ENCODE measurements around the gene VWA7.

The VWA7 gene

DNA sequence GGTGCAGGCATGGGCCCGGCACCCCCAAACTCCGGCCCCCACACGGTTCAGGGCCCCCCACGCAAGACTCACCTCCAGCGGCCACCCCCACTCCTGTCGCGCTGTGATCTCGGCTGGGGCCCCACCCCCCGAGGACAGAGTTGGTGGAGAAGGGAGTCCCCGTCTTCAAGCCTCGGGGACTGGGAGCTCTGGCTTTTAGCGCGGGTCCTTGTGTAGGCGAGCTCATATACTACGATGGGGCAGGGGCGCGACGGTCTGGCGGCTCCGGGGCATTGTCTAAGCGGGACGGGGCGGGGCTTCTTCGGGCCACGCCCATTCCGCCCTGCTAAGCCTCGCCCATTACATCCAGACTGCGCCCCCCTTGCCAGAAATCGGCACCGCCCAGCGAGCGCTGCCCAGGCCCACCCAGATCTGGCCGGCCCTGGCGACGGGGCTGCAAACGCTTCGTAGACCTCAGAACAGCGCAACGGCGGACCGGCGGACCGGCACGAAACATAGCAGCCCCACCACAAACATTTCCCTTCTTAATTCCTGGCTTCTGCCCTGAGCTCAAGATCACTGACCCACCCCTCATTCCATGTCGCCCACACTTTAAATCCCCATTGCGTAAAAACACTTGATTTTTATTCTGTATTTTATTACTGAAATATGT, 47.0 kb downstream of the VWA7 start:
- no peaks in the 10 kb centered on the region for H3K27me3 ChIP-seq (ENCODE audit: insufficient read depth, low read length)
- H3K4me3 ChIP-seq (ENCODE audit: low read length) = peak overlapping the region; percentile 82
- H3K4me1 ChIP-seq (ENCODE audit: insufficient read depth, low read length) = peaks cover 9% of the 10 kb centered on the region
- H3K27ac ChIP-seq (ENCODE audit: low read length) = peak overlapping the region; percentile 75
- H3K9ac ChIP-seq (ENCODE audit: low read depth, low read length) = peak overlapping the region; percentile 93; the same call in 1 of the 2 replicates
- no peaks in the 10 kb centered on the region for H3K9me3 ChIP-seq (ENCODE audit: insufficient read depth, low read depth, low read length)
- peaks cover 65% of the 10 kb centered on the region for H3K36me3 ChIP-seq (ENCODE audit: insufficient read depth, low read depth, low read length)

DNA sequence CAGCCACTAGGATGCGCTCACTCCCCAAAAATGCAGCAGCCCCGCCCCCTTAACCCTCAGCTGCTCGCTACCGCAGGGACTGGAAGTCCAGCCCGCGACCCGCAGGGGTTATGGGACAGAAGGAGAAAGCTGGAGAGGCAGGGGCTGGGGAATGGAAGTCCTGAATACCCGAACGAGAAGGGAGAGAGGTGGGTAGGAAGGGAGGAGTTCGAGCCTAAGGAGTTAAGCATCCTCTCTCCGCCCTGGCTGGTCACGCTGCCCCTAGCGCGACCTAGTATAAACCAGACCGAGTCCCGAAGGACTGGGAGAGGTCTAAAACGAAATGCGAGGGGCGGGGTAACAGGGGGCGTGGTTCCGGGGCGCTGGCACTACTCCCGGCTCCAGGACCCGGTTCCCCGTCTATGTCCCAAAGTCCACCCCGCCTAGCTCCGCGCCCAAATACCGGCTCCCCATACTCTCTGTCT, 47.6 kb downstream of the VWA7 start:
- H3K4me3 ChIP-seq (ENCODE audit: low read length) = peak overlapping the region; percentile 82
- H3K27ac ChIP-seq (ENCODE audit: low read length) = peak overlapping the region; percentile 75
- peak overlapping the region; percentile 93; the same call in 1 of the 2 replicates for H3K9ac ChIP-seq (ENCODE audit: low read depth, low read length)
- no peaks in the 10 kb centered on the region for H3K9me3 ChIP-seq (ENCODE audit: insufficient read depth, low read depth, low read length)
- no peaks in the 10 kb centered on the region for H3K27me3 ChIP-seq (ENCODE audit: insufficient read depth, low read length)
- peaks cover 9% of the 10 kb centered on the region for H3K4me1 ChIP-seq (ENCODE audit: insufficient read depth, low read length)
- peaks cover 65% of the 10 kb centered on the region for H3K36me3 ChIP-seq (ENCODE audit: insufficient read depth, low read depth, low read length)

- no peaks in the 10 kb centered on the region for H3K27me3 ChIP-seq (ENCODE audit: insufficient read depth, low read length)
- H3K9ac ChIP-seq (ENCODE audit: low read depth, low read length) = peak within 1 kb of the TSS; percentile 93
- peaks cover 3% of the 10 kb centered on the region; the same call in 1 of the 2 replicates for H3K4me1 ChIP-seq (ENCODE audit: insufficient read depth, low read length)
- peak within 1 kb of the TSS; percentile 75 for H3K27ac ChIP-seq (ENCODE audit: low read length)
- H3K9me3 ChIP-seq (ENCODE audit: insufficient read depth, low read depth, low read length) = no peaks in the 10 kb centered on the region
- peak within 1 kb of the TSS; percentile 82 for H3K4me3 ChIP-seq (ENCODE audit: low read length)
- peaks cover 61% of the 10 kb centered on the region for H3K36me3 ChIP-seq (ENCODE audit: insufficient read depth, low read depth, low read length)
These were observed 48.2 kb downstream of the VWA7 start, which contains the start of gene DDAH2 for GRCh38 chr6:31728767-31729514. TSS of gene DDAH2 (minus strand) at chr6:31729299. CDS start at chr6:31729161, 138 bp downstream.

DNA sequence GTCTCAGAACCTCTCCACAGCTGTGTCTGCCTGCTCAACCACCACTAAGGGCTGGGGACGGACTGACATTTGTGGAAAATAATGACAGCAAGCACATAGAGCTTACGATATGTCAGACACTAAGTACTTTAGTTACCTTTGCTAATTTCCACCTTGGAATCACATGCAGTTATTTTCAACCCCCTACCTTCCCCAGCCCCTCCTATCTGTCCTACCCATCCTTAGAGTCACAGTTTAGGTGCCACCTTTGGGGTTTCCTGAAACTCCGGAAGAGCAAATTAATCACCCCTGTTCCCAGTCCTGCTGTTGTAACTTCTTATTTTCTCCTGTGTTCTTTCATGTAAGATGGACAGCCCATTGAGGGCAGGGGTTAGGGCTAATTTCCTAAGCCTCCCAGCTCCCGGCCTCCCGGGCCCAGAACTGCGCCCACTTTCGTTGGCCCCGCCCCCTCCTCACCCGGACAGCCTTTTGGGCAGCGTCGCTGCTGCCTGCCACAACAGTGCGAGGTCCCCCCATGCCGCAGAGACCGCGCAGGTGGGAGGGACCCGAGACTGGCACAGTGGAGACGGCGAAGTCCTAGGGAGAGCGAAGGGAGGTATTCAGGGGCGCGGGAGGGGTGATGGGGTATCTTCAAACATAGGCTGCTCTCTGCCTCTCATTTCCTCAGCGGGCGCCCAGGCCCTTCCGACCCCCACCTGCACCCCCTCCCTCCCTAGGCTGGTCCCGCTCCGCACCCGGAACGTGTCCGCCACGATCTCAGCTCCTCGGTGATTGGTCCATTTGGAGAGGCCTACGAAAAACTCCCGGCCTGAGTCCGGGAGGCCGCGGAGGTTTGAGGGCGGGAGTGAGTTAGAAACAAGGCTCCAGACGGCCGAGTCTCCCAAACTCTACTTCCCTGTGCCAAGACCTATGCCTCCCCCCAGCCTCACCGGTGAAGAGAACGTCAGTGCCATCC, 49.1 kb downstream of the VWA7 start:
- H3K4me3 ChIP-seq (ENCODE audit: low read length) = peak overlapping the region; percentile 82; the same call in 1 of the 2 replicates

DNA sequence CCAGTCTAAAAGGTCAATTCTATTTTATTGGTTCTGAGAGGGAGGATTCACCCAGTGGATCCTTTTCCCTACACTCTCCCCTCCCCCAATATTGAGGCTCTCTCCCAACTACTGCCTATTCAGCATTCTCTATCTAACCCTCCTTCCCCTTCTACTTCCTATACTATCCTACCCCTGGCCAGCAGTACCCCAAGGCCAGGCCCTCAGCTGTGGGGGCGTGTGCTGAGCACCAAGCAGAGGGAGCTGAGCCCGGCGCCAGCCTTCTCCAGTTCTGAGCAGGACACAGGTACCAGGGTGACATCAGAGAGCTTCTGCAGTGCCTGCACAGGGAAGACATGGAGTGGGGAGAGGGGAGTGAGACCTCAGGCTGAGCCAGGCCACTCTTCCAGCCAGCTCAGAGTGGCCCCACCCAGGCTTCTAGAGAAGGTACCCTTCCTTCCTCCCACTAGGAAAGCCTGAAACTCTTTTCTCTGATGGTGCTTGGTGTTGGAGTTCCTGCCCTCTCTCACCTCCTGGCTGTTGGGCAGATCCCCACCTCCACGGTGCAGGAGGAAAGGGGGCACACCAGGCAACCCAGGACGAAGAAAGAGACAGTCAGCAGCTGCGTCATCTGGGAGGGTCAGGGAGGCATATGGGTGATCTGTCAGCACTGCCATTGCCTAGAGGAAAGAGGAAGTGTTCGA, 50.0 kb downstream of the VWA7 start:
- Histone ChIP-seq H3K4me1 (ENCODE audit: insufficient read depth, low read length) (peaks cover 3% of the 10 kb centered on the region; the same call in 1 of the 2 replicates), H3K9me3 (ENCODE audit: insufficient read depth, low read depth, low read length) (no peaks in the 10 kb centered on the region), H3K36me3 (ENCODE audit: insufficient read depth, low read depth, low read length) (peaks cover 43% of the 10 kb centered on the region), H3K27ac (ENCODE audit: low read length) (no peak overlapping the region), H3K27me3 (ENCODE audit: insufficient read depth, low read length) (no peaks in the 10 kb centered on the region), H3K4me3 (ENCODE audit: low read length) (no peak overlapping the region), H3K9ac (ENCODE audit: low read depth, low read length) (no peak overlapping the region)

More for the DNA sequence above, 49.1 kb downstream of the VWA7 start:
- peaks cover 3% of the 10 kb centered on the region; the same call in 1 of the 2 replicates for H3K4me1 ChIP-seq (ENCODE audit: insufficient read depth, low read length)
- peaks cover 52% of the 10 kb centered on the region for H3K36me3 ChIP-seq (ENCODE audit: insufficient read depth, low read depth, low read length)
- no peak overlapping the region for H3K27ac ChIP-seq (ENCODE audit: low read length)
- H3K27me3 ChIP-seq (ENCODE audit: insufficient read depth, low read length) = no peaks in the 10 kb centered on the region
- no peaks in the 10 kb centered on the region for H3K9me3 ChIP-seq (ENCODE audit: insufficient read depth, low read depth, low read length)
- no peak overlapping the region for H3K9ac ChIP-seq (ENCODE audit: low read depth, low read length)

DNA sequence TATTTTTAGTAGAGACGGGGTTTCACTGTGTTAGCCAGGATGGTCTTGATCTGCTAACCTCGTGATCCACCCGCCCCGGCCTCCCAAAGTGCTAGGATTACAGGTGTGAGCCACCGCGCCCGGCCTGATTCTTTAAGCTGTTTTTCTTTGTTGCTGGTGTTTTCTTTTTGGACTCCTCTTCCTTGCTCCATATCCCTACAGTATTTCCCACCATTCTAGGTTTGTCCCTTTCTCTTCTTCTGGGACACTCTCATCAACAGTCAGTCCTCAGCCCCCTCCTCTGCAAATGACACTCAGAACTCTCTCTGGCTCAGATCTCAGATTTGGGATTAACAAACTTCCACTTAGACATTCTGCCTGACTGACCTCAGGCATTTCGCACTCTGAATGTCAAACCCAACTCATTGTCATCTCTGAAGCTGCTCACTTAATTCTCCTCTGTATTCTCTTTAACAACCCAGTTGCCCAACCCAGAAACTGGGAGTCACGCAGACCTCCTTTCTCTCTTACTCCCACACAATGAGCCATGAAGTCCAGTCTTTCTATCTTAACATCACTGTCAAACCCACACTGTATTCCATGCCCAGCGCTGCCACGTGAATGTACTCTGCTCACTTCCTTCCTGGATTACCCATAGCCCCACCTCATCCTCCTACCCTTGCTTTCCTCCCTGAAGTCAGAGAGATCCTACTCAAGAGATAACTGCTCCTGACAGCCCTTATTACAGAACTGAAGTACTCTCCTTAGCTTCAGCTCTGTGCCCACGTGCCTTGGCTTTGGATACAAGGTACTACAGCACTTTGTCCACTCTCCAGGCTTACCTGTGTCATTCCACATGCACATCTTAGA, 51.4 kb downstream of the VWA7 start:
- Histone ChIP-seq H3K4me3 (ENCODE audit: low read length) (no peak overlapping the region), H3K9ac (ENCODE audit: low read depth, low read length) (no peak overlapping the region), H3K27ac (ENCODE audit: low read length) (no peak overlapping the region), H3K36me3 (ENCODE audit: insufficient read depth, low read depth, low read length) (peaks cover 29% of the 10 kb centered on the region), H3K27me3 (ENCODE audit: insufficient read depth, low read length) (no peaks in the 10 kb centered on the region), H3K4me1 (ENCODE audit: insufficient read depth, low read length) (peaks cover 3% of the 10 kb centered on the region; the same call in 1 of the 2 replicates), H3K9me3 (ENCODE audit: insufficient read depth, low read depth, low read length) (no peaks in the 10 kb centered on the region)

GRCh38 chr6:31723980-31724691, 53.0 kb downstream of the VWA7 start:
- Histone ChIP-seq H3K27ac (ENCODE audit: low read length) (no peak overlapping the region), H3K36me3 (ENCODE audit: insufficient read depth, low read depth, low read length) (peaks cover 25% of the 10 kb centered on the region), H3K27me3 (ENCODE audit: insufficient read depth, low read length) (no peaks in the 10 kb centered on the region), H3K9me3 (ENCODE audit: insufficient read depth, low read depth, low read length) (no peaks in the 10 kb centered on the region), H3K4me3 (ENCODE audit: low read length) (no peak overlapping the region), H3K4me1 (ENCODE audit: insufficient read depth, low read length) (peaks cover 3% of the 10 kb centered on the region; the same call in 1 of the 2 replicates), H3K9ac (ENCODE audit: low read depth, low read length) (no peak overlapping the region)

DNA sequence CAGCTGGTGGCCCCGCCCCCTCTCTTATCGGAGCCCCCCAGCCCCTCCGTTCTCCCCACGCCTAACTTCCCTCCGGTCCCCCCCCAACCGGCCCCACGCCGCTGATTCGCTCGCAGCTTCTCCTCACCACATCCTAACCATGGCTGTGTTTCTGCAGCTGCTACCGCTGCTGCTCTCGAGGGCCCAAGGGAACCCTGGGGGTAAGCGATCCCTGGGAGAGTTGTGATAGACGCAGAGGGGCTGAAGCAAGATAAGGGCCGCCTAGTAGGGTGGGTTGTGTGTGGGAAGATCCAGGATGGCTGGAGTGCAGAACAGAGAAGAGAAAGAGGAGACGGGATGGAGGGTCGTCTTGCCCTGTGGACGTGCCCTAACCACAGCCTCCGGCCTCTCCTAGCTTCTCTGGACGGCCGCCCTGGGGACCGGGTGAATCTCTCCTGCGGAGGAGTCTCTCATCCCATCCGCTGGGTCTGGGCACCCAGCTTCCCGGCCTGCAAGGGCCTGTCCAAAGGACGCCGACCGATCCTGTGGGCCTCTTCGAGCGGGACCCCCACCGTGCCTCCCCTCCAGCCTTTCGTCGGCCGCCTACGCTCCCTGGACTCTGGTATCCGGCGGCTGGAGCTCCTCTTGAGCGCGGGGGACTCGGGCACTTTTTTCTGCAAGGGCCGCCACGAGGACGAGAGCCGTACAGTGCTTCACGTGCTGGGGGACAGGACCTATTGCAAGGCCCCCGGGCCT, 53.7 kb downstream of the VWA7 start, which contains the start of gene MPIG6B:
Gene MPIG6B (plus strand): TSS at position 129 of the 735 bp plus-strand sequence. CDS start 11 bp downstream, at position 140.
- no peak within 1 kb of the TSS for H3K9ac ChIP-seq (ENCODE audit: low read depth, low read length)
- peaks cover 25% of the 10 kb centered on the region for H3K36me3 ChIP-seq (ENCODE audit: insufficient read depth, low read depth, low read length)
- 0 out of 2 replicates have a peak, but pooled peaks cover 3% of the 10 kb centered on the region for H3K4me1 ChIP-seq (ENCODE audit: insufficient read depth, low read length)
- H3K27me3 ChIP-seq (ENCODE audit: insufficient read depth, low read length) = no peaks in the 10 kb centered on the region
- H3K27ac ChIP-seq (ENCODE audit: low read length) = no peak within 1 kb of the TSS
- no peak within 1 kb of the TSS for H3K4me3 ChIP-seq (ENCODE audit: low read length)
- no peaks in the 10 kb centered on the region for H3K9me3 ChIP-seq (ENCODE audit: insufficient read depth, low read depth, low read length)

GRCh38 chr6:31722173-31722572, 55.0 kb downstream of the VWA7 start:
- Histone ChIP-seq H3K27ac (ENCODE audit: low read length) (no peak overlapping the region), H3K9ac (ENCODE audit: low read depth, low read length) (no peak overlapping the region), H3K4me1 (ENCODE audit: insufficient read depth, low read length) (peaks cover 10% of the 10 kb centered on the region; the same call in 1 of the 2 replicates), H3K4me3 (ENCODE audit: low read length) (no peak overlapping the region), H3K9me3 (ENCODE audit: insufficient read depth, low read depth, low read length) (no peaks in the 10 kb centered on the region), H3K36me3 (ENCODE audit: insufficient read depth, low read depth, low read length) (peaks cover 16% of the 10 kb centered on the region), H3K27me3 (ENCODE audit: insufficient read depth, low read length) (no peaks in the 10 kb centered on the region)

Measured in iPS-20b (cell line).